ENCODE measurements around the gene CHRNG. TPM values are rescaled to one million over a fixed set of nuclear protein-coding genes. Genes with fewer than 3 reads are reported as not detected.

Gene CHRNG
- polyA plus RNA-seq, 1 experiment, result not detected

DNA sequence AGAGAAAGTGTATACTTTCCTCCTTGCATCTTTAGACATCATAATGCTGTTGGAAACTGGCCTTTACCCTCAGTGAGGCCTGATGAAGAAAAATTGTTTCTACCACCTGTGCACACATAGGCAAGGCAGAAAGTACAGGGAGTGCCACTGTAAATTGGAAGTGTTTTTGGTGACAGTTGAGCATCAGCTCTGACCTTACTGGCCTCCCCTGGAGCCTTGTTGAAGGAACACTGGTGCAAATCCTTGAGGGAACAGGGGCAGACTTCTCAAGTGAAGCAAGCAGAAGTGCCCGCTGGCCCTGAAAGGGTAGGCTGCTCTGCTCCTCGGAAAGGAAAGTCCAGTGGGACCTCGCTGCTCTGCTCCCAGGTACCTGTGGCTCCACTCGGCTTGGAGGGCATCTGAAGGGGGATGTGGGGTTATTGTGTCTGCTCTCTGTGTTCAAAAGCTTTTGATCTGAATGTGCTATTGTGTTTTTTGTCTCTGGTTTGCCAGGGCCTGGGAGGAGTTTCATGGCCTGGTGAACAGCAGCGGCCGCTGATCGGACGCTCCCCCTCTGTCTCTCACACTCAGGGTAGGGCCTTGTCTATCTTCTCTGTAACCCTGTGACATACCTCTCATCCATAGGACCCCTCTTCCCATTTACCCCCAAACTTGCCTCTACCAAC lies 34.4 kb downstream of the CHRNG start:
- POLR2A ChIA-PET, result no interaction called here
- peaks cover 9% of the 10 kb centered on the region for H3K36me3 ChIP-seq (ENCODE audit: control insufficient read depth, insufficient read depth, low read length)
- CTCF ChIA-PET, result interaction anchor here (1.0 to 1.3 kb wide), 3 partner anchors 21 to 149 kb away, joined by 3 to 4 read pairs (median 3); no protein-coding TSS in a partner anchor
- no peaks in the 10 kb centered on the region for H3K27me3 ChIP-seq (ENCODE audit: control insufficient read depth, insufficient read depth, low read length)
- TF ChIP-seq, protein P1, sequence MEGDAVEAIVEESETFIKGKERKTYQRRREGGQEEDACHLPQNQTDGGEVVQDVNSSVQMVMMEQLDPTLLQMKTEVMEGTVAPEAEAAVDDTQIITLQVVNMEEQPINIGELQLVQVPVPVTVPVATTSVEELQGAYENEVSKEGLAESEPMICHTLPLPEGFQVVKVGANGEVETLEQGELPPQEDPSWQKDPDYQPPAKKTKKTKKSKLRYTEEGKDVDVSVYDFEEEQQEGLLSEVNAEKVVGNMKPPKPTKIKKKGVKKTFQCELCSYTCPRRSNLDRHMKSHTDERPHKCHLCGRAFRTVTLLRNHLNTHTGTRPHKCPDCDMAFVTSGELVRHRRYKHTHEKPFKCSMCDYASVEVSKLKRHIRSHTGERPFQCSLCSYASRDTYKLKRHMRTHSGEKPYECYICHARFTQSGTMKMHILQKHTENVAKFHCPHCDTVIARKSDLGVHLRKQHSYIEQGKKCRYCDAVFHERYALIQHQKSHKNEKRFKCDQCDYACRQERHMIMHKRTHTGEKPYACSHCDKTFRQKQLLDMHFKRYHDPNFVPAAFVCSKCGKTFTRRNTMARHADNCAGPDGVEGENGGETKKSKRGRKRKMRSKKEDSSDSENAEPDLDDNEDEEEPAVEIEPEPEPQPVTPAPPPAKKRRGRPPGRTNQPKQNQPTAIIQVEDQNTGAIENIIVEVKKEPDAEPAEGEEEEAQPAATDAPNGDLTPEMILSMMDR (IDR thresholded peaks at IDR 0.05; ENCODE audit: insufficient read depth, low read depth, low read length), result no peak
- no peak overlapping the region for H3K4me3 ChIP-seq (ENCODE audit: low read depth, low read length)
- no peak for DNase-seq (ENCODE audit: low read depth)

DNA sequence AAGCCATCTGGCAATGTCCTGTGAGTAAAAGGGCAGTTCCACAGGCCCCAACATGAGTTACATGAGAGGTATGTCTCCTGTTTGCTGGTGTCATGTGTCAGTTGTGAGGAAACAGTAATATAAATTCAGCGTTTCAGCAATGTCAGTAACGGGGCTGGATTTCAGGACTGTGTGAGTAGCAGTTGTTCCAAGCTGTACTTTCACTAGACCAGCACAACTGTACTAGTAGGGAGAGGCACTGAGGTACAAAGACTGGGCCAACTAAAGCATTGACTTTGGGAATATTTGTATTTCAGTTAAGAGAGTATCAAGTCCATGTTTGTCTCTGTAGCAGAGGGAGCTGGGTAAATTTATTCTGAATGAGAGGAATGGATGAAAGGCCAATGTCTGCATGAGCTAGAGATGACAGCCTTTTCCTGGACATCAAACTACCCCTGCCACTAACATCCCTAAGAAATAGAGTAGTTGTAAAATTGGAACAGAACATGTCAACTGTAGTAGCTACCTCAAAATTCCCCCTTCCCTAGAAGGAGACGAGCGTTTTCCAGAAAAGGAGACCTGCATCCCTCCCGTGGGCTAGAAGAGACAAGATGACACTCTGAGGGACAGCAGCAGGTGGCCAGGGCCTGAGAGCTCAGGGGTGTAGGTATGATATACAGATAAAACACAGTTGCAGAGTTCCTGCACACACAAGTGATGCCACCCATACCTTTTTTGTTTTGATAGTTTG lies 35.3 kb downstream of the CHRNG start:
- DNase-seq (ENCODE audit: low read depth), result no peak
- POLR2A ChIA-PET, result no interaction called here
- TF ChIP-seq, protein P1 (IDR thresholded peaks at IDR 0.05; ENCODE audit: insufficient read depth, low read depth, low read length), result no peak
- Histone ChIP-seq H3K27me3 (ENCODE audit: control insufficient read depth, insufficient read depth, low read length) (no peaks in the 10 kb centered on the region), H3K4me3 (ENCODE audit: low read depth, low read length) (no peak overlapping the region), H3K36me3 (ENCODE audit: control insufficient read depth, insufficient read depth, low read length) (peaks cover 1% of the 10 kb centered on the region; the same call in 1 of the 2 replicates)
- CTCF ChIA-PET, result interaction anchor here (1.0 to 1.5 kb wide), 4 partner anchors 11 to 148 kb away, joined by 3 to 4 read pairs (median 4); partner anchors contain the start of genes EIF4E2 and TIGD1

DNA sequence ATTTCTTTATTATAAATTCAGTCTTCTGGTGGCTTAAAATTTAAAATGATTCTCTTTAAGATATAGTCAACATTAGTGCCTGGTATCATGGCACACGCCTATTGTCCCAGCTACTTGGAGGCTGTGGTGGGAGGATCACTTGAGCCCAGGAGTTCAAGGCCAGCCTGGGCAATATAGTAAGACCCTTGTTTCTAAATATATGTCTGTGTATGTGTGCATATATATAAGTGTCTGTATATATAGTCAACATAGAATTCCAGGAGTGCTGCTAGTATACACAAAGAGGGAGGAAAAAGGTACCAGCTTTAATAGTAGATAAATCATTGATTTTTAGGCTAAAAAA lies 35.9 kb downstream of the CHRNG start:
- Histone ChIP-seq H3K4me3 (ENCODE audit: low read depth, low read length) (no peak overlapping the region), H3K27me3 (ENCODE audit: control insufficient read depth, insufficient read depth, low read length) (no peaks in the 10 kb centered on the region), H3K36me3 (ENCODE audit: control insufficient read depth, insufficient read depth, low read length) (0 out of 2 replicates have a peak, but pooled peaks cover 1% of the 10 kb centered on the region)
- ChIA-PET CTCF (interaction anchor here (1.0 to 1.5 kb wide), 3 partner anchors 11 to 148 kb away, joined by 3 to 4 read pairs (median 4); partner anchors contain the start of genes EIF4E2 and TIGD1), POLR2A (no interaction called here)
- TF ChIP-seq, protein P1 (IDR thresholded peaks at IDR 0.05; ENCODE audit: insufficient read depth, low read depth, low read length), result no peak
- no peak for DNase-seq (ENCODE audit: low read depth)

DNA sequence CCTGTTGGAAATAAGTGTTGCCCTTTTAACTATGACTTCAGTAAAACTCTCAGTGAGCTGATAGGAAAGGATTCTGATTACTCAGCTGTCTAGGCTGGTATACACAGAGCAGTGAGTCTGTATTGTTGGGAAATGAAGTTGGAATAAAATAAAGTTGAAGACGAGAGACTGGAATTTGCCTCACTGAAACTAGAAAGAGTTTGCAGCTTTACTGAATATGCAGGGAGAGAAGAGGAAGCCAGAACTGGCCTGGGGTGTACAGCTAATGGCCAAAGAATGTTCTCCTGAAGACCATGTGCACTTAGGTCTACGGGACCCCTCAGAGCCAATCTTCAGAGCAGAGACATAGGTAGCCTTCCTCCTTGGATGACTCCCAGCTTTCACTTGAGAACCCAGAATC lies 37.5 kb downstream of the CHRNG start:
- ChIA-PET POLR2A (no interaction called here), CTCF (interaction anchor here (0.7 to 0.9 kb wide), 2 partner anchors 10 to 12 kb away, joined by 3 to 4 read pairs; no protein-coding TSS in a partner anchor)
- no peak overlapping the region for H3K4me3 ChIP-seq (ENCODE audit: low read depth, low read length)
- DNase-seq (ENCODE audit: low read depth), result peak; percentile 32
- H3K27me3 ChIP-seq (ENCODE audit: control insufficient read depth, insufficient read depth, low read length), result no peaks in the 10 kb centered on the region
- H3K36me3 ChIP-seq (ENCODE audit: control insufficient read depth, insufficient read depth, low read length), result no peaks in the 10 kb centered on the region
- TF ChIP-seq, protein P1 (IDR thresholded peaks at IDR 0.05; ENCODE audit: insufficient read depth, low read depth, low read length), result no peak

DNA sequence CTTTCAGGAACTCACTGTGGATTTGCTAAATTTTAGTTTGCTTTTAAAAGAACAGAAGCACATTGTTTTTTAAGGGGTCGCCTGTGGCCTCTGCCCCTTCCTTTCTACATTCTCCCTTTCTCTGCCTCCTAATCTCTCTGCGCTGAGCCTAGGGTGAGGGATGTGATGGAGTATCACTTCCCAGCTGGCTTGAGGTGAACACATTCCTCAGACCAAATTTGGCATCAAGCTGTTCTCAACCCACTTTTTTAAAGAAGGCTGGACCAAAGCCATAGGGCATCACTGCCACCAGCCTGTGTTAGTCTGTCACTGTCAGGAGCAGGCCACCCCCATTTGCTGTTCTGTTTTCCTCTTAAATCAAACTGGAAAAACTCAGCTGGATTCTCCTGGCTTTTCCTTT lies 38.3 kb downstream of the CHRNG start:
- no peaks in the 10 kb centered on the region for H3K27me3 ChIP-seq (ENCODE audit: control insufficient read depth, insufficient read depth, low read length)
- TF ChIP-seq, protein P1 (IDR thresholded peaks at IDR 0.05; ENCODE audit: insufficient read depth, low read depth, low read length), result no peak
- no peak overlapping the region for H3K4me3 ChIP-seq (ENCODE audit: low read depth, low read length)
- DNase-seq (ENCODE audit: low read depth), result no peak
- POLR2A ChIA-PET, result no interaction called here
- H3K36me3 ChIP-seq (ENCODE audit: control insufficient read depth, insufficient read depth, low read length), result peaks cover 1% of the 10 kb centered on the region; the same call in 1 of the 2 replicates
- CTCF ChIA-PET, result interaction anchor here (0.7 to 0.9 kb wide), 2 partner anchors 9 to 14 kb away, joined by 3 read pairs; no protein-coding TSS in a partner anchor

Measured in BJ (cell line).